Panc1 (cell line): ENCODE results near the gene ANO6. TPM values are rescaled to one million over a fixed set of nuclear protein-coding genes. Genes with fewer than 3 reads are reported as not detected.

Experiments used
- ATAC-seq: fragments of 200-7000 bp; cut with Tn5 transposase; 2 replicates; pipeline ENCODE4 v1.9.1; 2020; ENCODE audit warnings: mild to moderate bottlenecking, moderate library complexity
- BruUV-seq: library from RNA; stranded (reverse); fragments of 400-500 nt; replicated peaks from 2 replicates; lab custom pipeline; 2021; lab: Mats Ljungman, UMichigan
- CTCF ChIA-PET: fragments of 300-600 bp; sonication (Branson Sonifier 250); formaldehyde crosslinking; loops from one replicate; lab custom pipeline; 2022; ENCODE audit warnings: antibody characterized with exemption; lab: Charles Lee
- POLR2A ChIA-PET: fragments of 300-600 bp; sonication (Branson Sonifier 250); formaldehyde crosslinking; loops from one replicate; lab custom pipeline; 2022; ENCODE audit warnings: antibody characterized with exemption; lab: Charles Lee
- DNase-seq: peaks from one replicate; pipeline ENCODE4 v3.0.0-alpha.2; 2010; ENCODE audit warnings: low read depth, low spot score
- H3K27ac ChIP-seq: 2 replicates; pipeline ENCODE4 v1.5.1; 2011; ENCODE audit warnings: mild to moderate bottlenecking, low read length, inconsistent platforms
- H3K27me3 ChIP-seq: fragments of 200-500 bp; sonication (Bioruptor generic); 2 replicates; pipeline ENCODE4 v1.6.0; 2014; ENCODE audit warnings: low read length, inconsistent platforms; ENCODE audit not compliant: control insufficient read depth, insufficient read depth
- H3K36me3 ChIP-seq: fragments of 200-500 bp; sonication (Bioruptor generic); 2 replicates; pipeline ENCODE4 v1.5.1; 2014; ENCODE audit warnings: inconsistent platforms, mild to moderate bottlenecking, low read length, moderate library complexity; ENCODE audit not compliant: control insufficient read depth, insufficient read depth
- H3K4me1 ChIP-seq: 2 replicates; pipeline ENCODE4 v1.5.1; 2011; ENCODE audit warnings: inconsistent platforms, mild to moderate bottlenecking, low read length, moderate library complexity; ENCODE audit not compliant: control insufficient read depth, insufficient read depth
- H3K4me3 ChIP-seq, 2 experiments: 2 replicates each; pipeline ENCODE4 v1.5.1; 2011 to 2012; ENCODE audit warnings: low read depth in 2 of 2, low read length in 2 of 2, mild to moderate bottlenecking in 2 of 2, inconsistent platforms in 1 of 2, moderate library complexity in 1 of 2
- H3K9me3 ChIP-seq: fragments of 200-500 bp; sonication (Bioruptor generic); 2 replicates; pipeline ENCODE4 v1.5.1; 2014; ENCODE audit warnings: low read depth, mild to moderate bottlenecking, inconsistent platforms, low read length, moderate library complexity; ENCODE audit not compliant: control insufficient read depth, insufficient read depth
- CTCF ChIP-seq: fragments of 450-650 bp; IDR thresholded peaks from 2 replicates; pipeline ENCODE4 v1.5.1; 2017; ENCODE audit warnings: mild to moderate bottlenecking
- POLR2AphosphoS5 ChIP-seq: IDR thresholded peaks from 2 replicates; pipeline ENCODE4 v1.6.1; 2012; ENCODE audit warnings: mild to moderate bottlenecking, low read depth, low read length, moderate library complexity
- REST ChIP-seq, 2 experiments: IDR thresholded peaks; 2 replicates each; pipeline ENCODE4 v1.6.1; 2011 to 2012; ENCODE audit warnings: low read depth in 2 of 2, control low read depth in 1 of 2, low read length in 1 of 2, mild to moderate bottlenecking in 1 of 2, moderate library complexity in 1 of 2; ENCODE audit not compliant: insufficient read depth in 1 of 2
- SIN3A ChIP-seq: IDR thresholded peaks from 2 replicates; pipeline ENCODE4 v1.6.1; 2012; ENCODE audit warnings: low read depth, mild to moderate bottlenecking, low read length, moderate library complexity, borderline replicate concordance; ENCODE audit not compliant: insufficient read depth
- TCF7L2 ChIP-seq: IDR thresholded peaks from 2 replicates; pipeline ENCODE4 v1.6.1; 2011; ENCODE audit warnings: mild to moderate bottlenecking, low read depth, low read length, inconsistent platforms
- in situ Hi-C: cut with HindIII; loops from 2 replicates; pipeline ENCODE4 v1.10.0; 2016; ENCODE audit warnings: low sequenced_read_pairs, low pct_unique_long_range_greater_than_20kb
- intact Hi-C: fragments of 100-400 bp; cut with micrococcal nuclease; formaldehyde crosslinking; loops from one replicate; pipeline ENCODE4 v1.10.0; 2022; ENCODE audit not compliant: unreplicated experiment
- total RNA-seq: library from RNA; stranded (reverse); gene quantifications from one replicate; pipeline ENCODE4 v1.2.1, GENCODE V29; 2021; ENCODE audit not compliant: unreplicated experiment

ANO6 gene
- total RNA-seq, 1 experiment from 2014 or later = 120 TPM

- Histone ChIP-seq H3K27me3 (no peaks in the 10 kb centered on the region), H3K4me1 (peaks cover 39% of the 10 kb centered on the region), H3K27ac (no peak overlapping the region; the same call in 1 of the 2 replicates), H3K36me3 (no peaks in the 10 kb centered on the region), H3K9me3 (no peaks in the 10 kb centered on the region), H3K4me3 (no peak overlapping the region)
- ChIA-PET CTCF (no interaction called here), POLR2A (no interaction called here)
- intact Hi-C loops = no loop called here
- in situ Hi-C loops = no loop called here
- ATAC-seq = no peak
- DNase-seq = no peak
- TF ChIP-seq CTCF = no peak
- no peak for TF ChIP-seq REST (IDR thresholded peaks at IDR 0.05; ENCODE audit: insufficient read depth in 1 of 2, low read depth in 2 of 2, low read length in 1 of 2)
- no peak for TF ChIP-seq POLR2AphosphoS5
- no TSS peak for BruUV-seq
Measured at GRCh38 chr12:45289245-45290215, 73.6 kb downstream of the ANO6 start.

- Histone ChIP-seq H3K36me3 (no peaks in the 10 kb centered on the region), H3K4me3 (no peak overlapping the region), H3K27ac (peak overlapping the region; percentile 8; the same call in 1 of the 2 replicates), H3K4me1 (peaks cover 36% of the 10 kb centered on the region), H3K27me3 (no peaks in the 10 kb centered on the region), H3K9me3 (no peaks in the 10 kb centered on the region)
- ChIA-PET CTCF (no interaction called here), POLR2A (no interaction called here)
- in situ Hi-C loops (no loop called here), intact Hi-C loops (no loop called here)
- TF ChIP-seq TCF7L2 = no peak
- TF ChIP-seq REST (IDR thresholded peaks at IDR 0.05; ENCODE audit: insufficient read depth in 1 of 2, low read depth in 2 of 2, low read length in 1 of 2) = no peak
- TF ChIP-seq POLR2AphosphoS5 = no peak
- no peak for TF ChIP-seq CTCF
- no peak for TF ChIP-seq SIN3A
- ATAC-seq (no peak), DNase-seq (no peak)
- no TSS peak for BruUV-seq
Measured at GRCh38 chr12:45290216-45290605, 74.3 kb downstream of the ANO6 start.
